Measurements from ENCODE around the gene ZNF263. TPM values are rescaled to one million over a fixed set of nuclear protein-coding genes. Genes with fewer than 3 reads are reported as not detected.

Gene ZNF263
- total RNA-seq, 1 experiment from 2014 or later = 30.9 TPM

DNA sequence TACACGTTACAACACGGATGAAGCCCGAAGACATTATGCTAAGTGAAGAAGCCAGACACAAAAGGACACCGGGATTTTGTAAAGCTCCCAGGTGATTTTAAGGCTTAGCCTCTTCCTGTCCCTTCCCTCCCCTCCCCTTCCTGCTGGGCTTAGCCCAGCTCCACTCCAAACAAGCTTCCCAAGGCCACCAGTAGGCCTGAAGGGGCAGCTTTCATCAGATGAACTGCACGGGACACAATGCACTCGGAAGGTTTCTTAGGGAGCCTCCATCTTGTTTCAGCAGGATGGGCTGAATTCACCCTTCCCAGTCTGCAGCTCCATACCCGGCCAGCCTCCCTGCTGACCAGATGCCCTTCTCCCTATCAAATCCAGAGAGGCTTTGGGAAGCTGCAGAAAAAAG, 37.3 kb upstream of the ZNF263 start:
- peaks cover under 1% of the 10 kb centered on the region for H3K36me3 Mint-ChIP-seq (ENCODE audit: insufficient read depth, unreplicated experiment)
- TF ChIP-seq CTCF (IDR thresholded peaks at IDR 0.05; ENCODE audit: unreplicated experiment) = no peak
- peaks cover 5% of the 10 kb centered on the region for H3K9me3 Mint-ChIP-seq (ENCODE audit: unreplicated experiment)
- no peak overlapping the region for H3K4me3 Mint-ChIP-seq (ENCODE audit: unreplicated experiment)
- intact Hi-C loops (cut with micrococcal nuclease) = no loop called here
- no peak overlapping the region for H3K27ac Mint-ChIP-seq (ENCODE audit: low read depth, unreplicated experiment)
- CTCF ChIA-PET = no interaction called here
- POLR2A ChIA-PET = no interaction called here
- DNase-seq (ENCODE audit: unreplicated experiment) = no peak
- peaks cover 6% of the 10 kb centered on the region for H3K4me1 Mint-ChIP-seq (ENCODE audit: insufficient read depth, unreplicated experiment)
- no TSS peak for BruUV-seq (replicated peaks)
- H3K27me3 Mint-ChIP-seq (ENCODE audit: insufficient read depth, unreplicated experiment) = no peaks in the 10 kb centered on the region

DNA sequence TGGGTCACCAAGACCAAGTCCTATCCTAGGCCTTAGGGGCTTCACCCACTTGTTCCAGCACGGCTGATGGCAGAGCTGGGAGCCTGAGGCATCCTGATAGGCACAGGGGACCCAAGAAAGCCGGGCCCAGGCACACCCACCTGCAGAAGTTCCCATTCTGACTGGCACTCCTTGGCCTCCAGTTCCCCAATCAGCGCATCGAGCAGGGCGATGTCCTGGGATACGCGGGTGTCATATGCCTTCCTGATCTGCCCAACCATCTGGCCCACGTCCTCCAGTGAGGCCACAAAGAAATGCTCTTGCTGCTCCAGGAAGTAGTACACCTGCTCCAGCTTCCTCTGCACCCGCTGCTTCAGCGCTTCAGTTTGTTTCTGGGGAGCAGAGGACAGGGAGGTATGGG, 36.4 kb upstream of the ZNF263 start:
- H3K36me3 Mint-ChIP-seq (ENCODE audit: insufficient read depth, unreplicated experiment) = peaks cover 5% of the 10 kb centered on the region
- CTCF ChIA-PET = no interaction called here
- H3K27ac Mint-ChIP-seq (ENCODE audit: low read depth, unreplicated experiment) = no peak overlapping the region

DNA sequence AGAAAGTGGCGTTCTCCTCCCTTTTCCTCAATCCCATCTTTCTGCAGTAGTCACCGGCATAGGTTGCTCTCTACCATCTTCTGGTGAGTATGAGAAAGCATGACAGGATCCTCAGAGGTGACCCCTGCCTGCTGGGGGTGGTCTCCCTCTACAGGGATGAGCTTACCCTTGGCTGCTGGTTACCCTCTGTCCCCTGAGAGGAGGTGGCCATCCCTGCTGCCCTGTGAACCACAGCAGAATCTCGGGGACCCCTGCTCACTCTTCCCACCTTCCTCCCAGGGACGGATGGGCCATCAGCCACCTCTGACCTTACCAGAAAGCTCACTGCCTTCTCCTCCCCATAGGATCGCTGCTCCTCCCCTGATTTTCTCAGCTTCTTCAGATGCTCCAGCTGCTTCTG, 34.7 kb upstream of the ZNF263 start:
- Mint-ChIP-seq H3K27ac (ENCODE audit: low read depth, unreplicated experiment) (no peak overlapping the region), H3K27me3 (ENCODE audit: insufficient read depth, unreplicated experiment) (no peaks in the 10 kb centered on the region), H3K9me3 (ENCODE audit: unreplicated experiment) (peaks cover 5% of the 10 kb centered on the region), H3K36me3 (ENCODE audit: insufficient read depth, unreplicated experiment) (peaks cover 5% of the 10 kb centered on the region), H3K4me1 (ENCODE audit: insufficient read depth, unreplicated experiment) (no peaks in the 10 kb centered on the region), H3K4me3 (ENCODE audit: unreplicated experiment) (no peak overlapping the region)
- ChIA-PET POLR2A (interaction anchor here (0.8 kb wide), 1 partner anchor 12 kb away, joined by 3 read pairs; no protein-coding TSS in a partner anchor), CTCF (interaction anchor here (0.6 to 1.0 kb wide), 3 partner anchors 18 to 64 kb away, joined by 3 to 5 read pairs (median 3); no protein-coding TSS in a partner anchor)
- DNase-seq (ENCODE audit: unreplicated experiment) = no peak
- intact Hi-C loops (cut with micrococcal nuclease) = no loop called here
- BruUV-seq (replicated peaks) = no TSS peak
- TF ChIP-seq CTCF (IDR thresholded peaks at IDR 0.05; ENCODE audit: unreplicated experiment) = no peak

More for the DNA sequence above, 36.4 kb upstream of the ZNF263 start:
- Mint-ChIP-seq H3K27me3 (ENCODE audit: insufficient read depth, unreplicated experiment) (no peaks in the 10 kb centered on the region), H3K9me3 (ENCODE audit: unreplicated experiment) (peaks cover 5% of the 10 kb centered on the region), H3K4me1 (ENCODE audit: insufficient read depth, unreplicated experiment) (peaks cover 6% of the 10 kb centered on the region), H3K4me3 (ENCODE audit: unreplicated experiment) (no peak overlapping the region)
- BruUV-seq (replicated peaks) = no TSS peak
- TF ChIP-seq CTCF (IDR thresholded peaks at IDR 0.05; ENCODE audit: unreplicated experiment) = no peak
- POLR2A ChIA-PET = no interaction called here
- intact Hi-C loops (cut with micrococcal nuclease) = no loop called here
- no peak for DNase-seq (ENCODE audit: unreplicated experiment)

DNA sequence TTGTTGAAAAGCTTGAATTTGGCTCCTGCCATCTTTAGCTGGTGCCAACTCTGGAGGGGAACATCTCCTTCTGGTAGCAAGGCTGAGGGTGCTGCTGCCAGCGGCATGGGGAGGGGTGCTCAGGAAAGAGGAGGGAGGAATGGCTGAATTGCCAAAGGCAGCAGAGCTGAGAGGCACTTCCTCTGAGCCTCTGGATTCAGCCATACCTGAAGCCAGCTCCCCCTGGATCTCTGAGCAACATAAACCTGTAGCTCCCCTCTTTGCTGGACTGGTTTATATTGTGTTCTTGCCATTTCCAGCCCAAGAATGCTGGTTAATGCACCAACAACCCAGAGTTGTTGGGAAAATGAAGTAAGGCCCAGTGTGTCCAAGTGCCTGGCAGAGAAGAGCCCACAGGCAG, 34.3 kb upstream of the ZNF263 start:
- CTCF ChIA-PET = interaction anchor here (0.6 to 1.0 kb wide), 3 partner anchors 18 to 65 kb away, joined by 3 to 5 read pairs (median 3); no protein-coding TSS in a partner anchor
- Mint-ChIP-seq H3K27ac (ENCODE audit: low read depth, unreplicated experiment) (no peak overlapping the region), H3K36me3 (ENCODE audit: insufficient read depth, unreplicated experiment) (peaks cover 5% of the 10 kb centered on the region), H3K4me1 (ENCODE audit: insufficient read depth, unreplicated experiment) (no peaks in the 10 kb centered on the region), H3K9me3 (ENCODE audit: unreplicated experiment) (peaks cover 5% of the 10 kb centered on the region), H3K27me3 (ENCODE audit: insufficient read depth, unreplicated experiment) (no peaks in the 10 kb centered on the region), H3K4me3 (ENCODE audit: unreplicated experiment) (no peak overlapping the region)
- TF ChIP-seq CTCF (IDR thresholded peaks at IDR 0.05; ENCODE audit: unreplicated experiment) = no peak
- DNase-seq (ENCODE audit: unreplicated experiment) = no peak
- intact Hi-C loops (cut with micrococcal nuclease) = no loop called here
- no TSS peak for BruUV-seq (replicated peaks)
- POLR2A ChIA-PET = interaction anchor here (0.6 to 1.9 kb wide), 3 partner anchors 11 to 15 kb away, joined by 3 to 6 read pairs (median 3); no protein-coding TSS in a partner anchor

All from MCF 10A (cell line).